Stimulated activated CD8-positive, alpha-beta memory T cell treated with anti-CD3 and anti-CD28 coated beads, Interleukin-4, amount 100 ng/mL, for 4 hours (primary cell): ENCODE results near the gene PIP4K2B.

Experiments used
- DNase-seq, 2 donors: peaks; one replicate each; pipeline ENCODE4 v3.0.0-alpha.2; 2020; ENCODE audit warnings: low read depth in 2 of 2, low spot score in 1 of 2

The PIP4K2B gene

GRCh38 chr17:38746004-38746848, 53.1 kb downstream of the PIP4K2B start:
- DNase-seq, result no peak

- DNase-seq, result no peak
Measured at GRCh38 chr17:38745545-38745944, 53.8 kb downstream of the PIP4K2B start.

GRCh38 chr17:38743556-38744171, 55.7 kb downstream of the PIP4K2B start:
- no peak for DNase-seq

GRCh38 chr17:38742411-38743308, 56.7 kb downstream of the PIP4K2B start:
- DNase-seq, result no peak

- DNase-seq, result no peak
Measured at GRCh38 chr17:38741921-38742410, 57.4 kb downstream of the PIP4K2B start.

GRCh38 chr17:38741461-38741860, 57.9 kb downstream of the PIP4K2B start:
- no peak for DNase-seq

GRCh38 chr17:38740806-38741205, 58.5 kb downstream of the PIP4K2B start:
- no peak for DNase-seq

- no peak for DNase-seq
Measured at GRCh38 chr17:38740044-38740443, 59.3 kb downstream of the PIP4K2B start.

GRCh38 chr17:38739305-38739704, 60.1 kb downstream of the PIP4K2B start:
- DNase-seq, result no peak

- DNase-seq, result no peak
Measured at GRCh38 chr17:38738686-38739085, 60.7 kb downstream of the PIP4K2B start.

GRCh38 chr17:38738007-38738662, 61.2 kb downstream of the PIP4K2B start:
- DNase-seq, result no peak

GRCh38 chr17:38735161-38735997, 64.0 kb downstream of the PIP4K2B start:
- DNase-seq, result peak; percentile 51 to 69

GRCh38 chr17:38733982-38734973, 65.1 kb downstream of the PIP4K2B start:
- DNase-seq, result no peak

GRCh38 chr17:38733282-38733981, 65.9 kb downstream of the PIP4K2B start:
- DNase-seq, result no peak

GRCh38 chr17:38732376-38733281, 66.7 kb downstream of the PIP4K2B start:
- DNase-seq, result no peak

- DNase-seq, result no peak
Measured at GRCh38 chr17:38731526-38732294, 67.6 kb downstream of the PIP4K2B start.
